Stimulated activated CD8-positive, alpha-beta memory T cell treated with anti-CD3 and anti-CD28 coated beads, Interleukin-7, amount 100 ng/mL, for 4 hours (primary cell): Measurements from ENCODE around the gene AXDND1.
"Not testable (repeated sequence)": the region's sequence is repeated elsewhere in the genome, so short reads cannot be mapped to it uniquely, and the experiment has no call there.

ENCODE experiments used
- DNase-seq, 2 donors: peaks; one replicate each; pipeline ENCODE4 v3.0.0-alpha.2; 2020; ENCODE audit warnings: low read depth in 2 of 2

The AXDND1 gene

GRCh38 chr1:179366093-179366800 is 476 bp downstream of the AXDND1 start:
- DNase-seq: no peak

GRCh38 chr1:179369751-179370341 is 4.1 kb downstream of the AXDND1 start:
- DNase-seq: no peak

GRCh38 chr1:179372160-179372559 is 6.4 kb downstream of the AXDND1 start:
- no peak for DNase-seq

- no peak for DNase-seq
These were observed 10.5 kb downstream of the AXDND1 start for GRCh38 chr1:179376223-179376622.

GRCh38 chr1:179380299-179380698 is 14.5 kb downstream of the AXDND1 start:
- no peak for DNase-seq

- no peak for DNase-seq
These were observed 18.3 kb downstream of the AXDND1 start for GRCh38 chr1:179384027-179384426.

GRCh38 chr1:179385510-179385909 is 19.7 kb downstream of the AXDND1 start:
- DNase-seq: no peak

- DNase-seq: no peak
These were observed 27.9 kb downstream of the AXDND1 start for GRCh38 chr1:179393721-179394120.

- not testable (repeated sequence) for DNase-seq
These were observed 33.6 kb downstream of the AXDND1 start for GRCh38 chr1:179399399-179399798.

- DNase-seq: not testable (repeated sequence)
These were observed 52.0 kb downstream of the AXDND1 start for GRCh38 chr1:179417760-179418159.

DNA sequence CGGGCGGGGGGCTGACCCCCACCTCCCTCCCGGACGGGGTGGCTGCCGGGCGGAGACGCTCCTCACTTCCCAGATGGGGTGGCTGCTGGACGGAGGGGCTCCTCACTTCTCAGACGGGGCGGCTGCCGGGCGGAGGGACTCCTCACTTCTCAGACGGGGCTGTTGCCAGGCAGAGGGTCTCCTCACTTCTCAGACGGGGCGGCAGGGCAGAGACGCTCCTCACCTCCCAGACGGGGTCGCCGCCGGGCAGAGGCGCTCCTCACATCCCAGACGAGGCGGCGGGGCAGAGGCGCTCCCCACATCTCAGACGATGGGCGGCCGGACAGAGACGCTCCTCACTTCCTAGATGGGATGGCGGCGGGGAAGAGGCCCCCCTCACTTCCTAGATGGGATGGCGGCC is 52.9 kb downstream of the AXDND1 start:
- not testable (repeated sequence) for DNase-seq

DNA sequence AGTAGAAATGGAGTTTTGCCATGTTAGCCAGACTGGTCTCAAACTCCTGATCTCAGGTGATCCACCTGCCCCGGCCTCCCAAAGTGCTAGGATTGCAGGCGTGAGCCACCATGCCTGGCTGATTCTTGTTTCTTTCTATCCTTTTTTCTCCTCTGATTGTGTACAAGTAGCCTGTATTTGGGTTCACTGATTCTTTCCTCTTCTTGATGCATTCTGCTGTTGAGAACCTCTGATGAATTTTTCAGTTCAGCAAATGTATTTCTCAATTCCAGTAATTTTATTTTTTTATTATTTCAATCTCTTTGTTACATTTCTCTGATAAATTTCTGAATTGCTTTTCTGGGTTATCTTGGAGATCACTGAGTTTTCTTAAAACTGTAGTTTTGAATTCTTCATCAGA is 58.8 kb downstream of the AXDND1 start:
- no peak for DNase-seq

DNA sequence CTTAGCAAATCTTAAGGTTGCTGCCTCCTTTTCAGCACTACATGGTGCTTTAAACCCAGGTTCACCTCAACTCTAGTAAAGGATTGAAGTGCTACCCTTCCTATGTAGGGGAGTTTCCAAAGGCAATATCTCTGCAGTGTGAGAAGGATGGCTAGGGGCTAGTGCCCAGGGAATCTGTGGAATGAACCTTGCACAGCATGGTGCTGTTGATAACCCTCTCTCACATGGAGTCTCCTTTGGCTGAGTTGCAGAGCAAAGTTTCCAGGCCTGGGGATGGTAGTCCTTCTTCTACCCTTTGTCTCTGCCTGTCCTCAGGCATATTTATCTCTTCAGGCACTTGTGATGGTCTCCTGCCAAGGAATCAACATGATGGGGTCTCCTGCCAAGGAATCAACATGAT is 59.4 kb downstream of the AXDND1 start:
- no peak for DNase-seq

- no peak for DNase-seq
These were observed 71.4 kb downstream of the AXDND1 start for GRCh38 chr1:179437171-179437570.

GRCh38 chr1:179439646-179440045 is 73.9 kb downstream of the AXDND1 start:
- DNase-seq: not testable (repeated sequence)

DNA sequence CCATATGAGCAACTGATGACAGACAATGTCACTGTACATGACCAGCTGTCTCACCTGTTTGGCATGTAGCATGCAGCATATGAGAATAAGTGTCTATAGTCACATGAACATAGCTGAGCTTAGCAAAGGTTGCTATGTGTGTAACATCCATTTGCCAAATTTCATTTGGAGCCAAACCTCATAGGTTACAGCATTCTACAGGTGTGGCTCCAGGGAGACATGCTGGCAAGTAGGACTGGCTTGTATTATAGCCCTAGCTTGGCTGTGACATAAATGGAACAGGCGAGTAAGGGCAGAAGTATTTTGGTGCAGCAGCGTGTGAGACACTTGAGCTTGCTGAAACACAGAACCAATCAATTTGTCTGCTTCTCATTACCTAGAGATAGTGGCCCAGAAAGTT is 74.5 kb downstream of the AXDND1 start:
- not testable (repeated sequence) for DNase-seq

DNA sequence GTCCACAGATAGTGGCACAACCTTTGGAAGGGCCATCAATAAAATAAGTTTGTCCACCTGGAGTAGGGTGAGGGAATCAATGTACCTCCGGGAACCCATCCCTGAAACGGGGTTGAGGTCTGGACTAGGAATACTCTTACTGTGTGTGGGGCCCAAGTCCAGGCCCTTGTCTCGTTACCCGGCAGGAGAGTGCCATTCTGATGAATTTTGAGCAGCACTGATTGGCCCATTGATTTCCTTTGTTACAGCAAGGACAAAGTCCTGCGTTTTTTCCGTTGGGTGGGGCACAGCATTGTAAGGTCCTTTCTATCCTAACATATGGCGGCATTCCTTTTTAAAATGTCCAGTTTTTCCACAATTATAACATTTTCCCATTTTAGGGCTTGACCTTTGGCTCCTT is 75.2 kb downstream of the AXDND1 start:
- DNase-seq: no peak

GRCh38 chr1:179441501-179441900 is 75.7 kb downstream of the AXDND1 start:
- DNase-seq: no peak

DNA sequence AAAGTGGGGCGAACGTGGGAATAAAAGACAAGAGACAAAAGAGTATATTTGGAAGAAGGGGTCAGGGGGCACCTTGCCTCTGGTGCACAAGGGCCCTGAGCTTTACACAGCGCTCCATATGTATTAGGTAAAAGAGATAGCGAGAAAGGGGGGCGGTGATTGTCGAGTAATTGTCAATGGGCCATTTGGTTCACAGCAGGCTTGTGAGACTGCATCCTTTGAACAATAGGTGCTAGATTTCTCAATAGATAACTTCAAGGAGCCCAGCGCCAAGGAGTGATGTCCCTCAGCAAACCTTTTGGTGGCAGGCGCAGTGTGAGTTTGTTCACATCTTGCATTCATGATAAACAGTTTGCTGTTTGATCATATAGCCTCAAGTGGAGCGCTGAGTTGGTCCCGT is 77.1 kb downstream of the AXDND1 start:
- not testable (repeated sequence) for DNase-seq

DNA sequence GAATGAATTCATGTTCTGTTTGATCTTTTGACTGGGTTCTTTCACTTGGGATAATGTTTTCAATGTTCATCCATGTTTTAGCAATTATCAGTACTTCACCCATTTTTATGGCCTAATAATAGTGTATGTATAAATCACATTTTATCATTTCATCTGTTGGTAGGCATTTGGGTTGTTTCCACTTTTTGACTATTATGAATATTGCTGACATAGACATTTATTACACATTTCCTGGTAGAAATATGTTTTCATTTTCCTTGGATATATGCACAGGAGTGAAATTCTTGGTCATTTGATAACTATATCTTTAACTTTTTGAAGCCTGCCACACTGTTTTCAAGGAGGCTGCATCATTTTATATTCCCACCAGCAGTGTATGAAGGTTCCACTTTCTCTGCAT is 79.8 kb downstream of the AXDND1 start:
- DNase-seq: no peak

DNA sequence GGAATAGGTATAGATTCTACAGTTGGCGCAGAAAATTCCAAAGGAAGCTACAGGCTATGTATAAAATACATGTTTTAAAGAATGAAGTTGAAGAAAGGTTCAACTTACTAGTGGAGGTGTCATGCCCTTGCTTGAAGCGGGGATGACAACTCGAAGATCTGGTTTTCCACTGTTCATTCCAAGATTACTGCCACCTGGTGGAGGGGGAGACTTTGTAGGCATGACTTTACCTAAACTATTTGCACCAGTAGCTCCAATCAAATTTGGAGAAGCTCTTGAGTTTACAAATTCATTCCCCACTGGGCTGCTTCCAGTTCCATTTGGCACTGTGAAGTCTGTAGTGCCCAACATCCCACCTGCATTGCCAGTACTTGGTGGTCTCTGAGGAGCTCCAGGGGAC is 81.7 kb downstream of the AXDND1 start:
- no peak for DNase-seq

- no peak for DNase-seq
These were observed 82.8 kb downstream of the AXDND1 start for GRCh38 chr1:179448437-179449149.

GRCh38 chr1:179459606-179460206 is 93.9 kb downstream of the AXDND1 start:
- DNase-seq: not testable (repeated sequence)
